ENCODE data around the gene KDM4F. TPM values are rescaled to one million over a fixed set of nuclear protein-coding genes. Genes with fewer than 3 reads are reported as not detected.
"Not testable (repeated sequence)": the region's sequence is repeated elsewhere in the genome, so short reads cannot be mapped to it uniquely, and the experiment has no call there.

Gene KDM4F
- not detected for total RNA-seq

DNA sequence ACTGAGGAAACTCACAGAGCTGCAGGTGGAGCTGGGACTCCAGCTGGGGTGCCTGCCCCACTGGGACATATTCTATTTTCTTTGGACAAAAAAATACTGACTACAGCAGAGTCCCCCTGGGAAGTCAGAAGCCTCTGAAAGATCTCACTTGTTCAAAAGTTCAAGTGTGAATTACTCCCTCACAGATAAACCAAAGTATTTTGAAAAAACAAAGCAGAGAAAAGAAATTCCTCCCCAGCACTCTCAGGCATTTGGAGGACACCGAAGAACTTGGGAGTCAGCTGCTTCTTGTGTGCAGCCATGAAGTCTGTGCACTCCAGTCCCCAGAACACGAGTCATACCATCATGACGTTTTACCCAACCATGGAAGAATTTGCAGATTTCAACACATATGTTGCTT lies at the start of gene KDM4F:
TSS of gene KDM4F (plus strand) at position 301 of the 400 bp plus-strand sequence.
- H3K27me3 ChIP-seq; H3K9me3 ChIP-seq; H3K4me3 ChIP-seq; DNase-seq (ENCODE audit: low spot score in 2 of 2); intact Hi-C loops (cut with DNase I; ENCODE audit: low total_unique reads); H3K36me3 ChIP-seq; H3K27ac ChIP-seq; H3K4me1 ChIP-seq: not testable (repeated sequence)

DNA sequence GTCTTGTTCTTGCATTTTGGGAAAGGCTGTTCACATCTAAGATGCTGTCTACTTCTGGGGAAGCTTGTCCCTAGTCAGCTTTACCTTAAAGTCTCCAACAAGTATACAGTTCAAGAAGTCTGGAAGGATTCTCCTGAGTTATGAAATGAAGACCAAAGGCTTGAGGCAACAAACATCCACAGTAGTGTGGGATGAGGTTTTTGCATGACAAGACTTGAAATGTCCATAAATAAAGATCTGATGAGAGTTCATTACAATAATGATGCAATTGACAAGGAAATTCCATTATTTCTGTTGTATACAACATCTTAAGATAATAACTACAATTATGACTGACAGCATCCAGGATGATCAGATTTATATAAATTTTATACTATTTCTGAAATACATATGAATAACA lies 45.5 kb upstream of the KDM4F start:
- intact Hi-C loops (cut with DNase I; ENCODE audit: low total_unique reads) = no loop called here
- H3K27ac ChIP-seq = no peak overlapping the region
- no peak for DNase-seq (ENCODE audit: low spot score in 2 of 2)

GRCh38 chr11:95005642-95006041 lies 43.6 kb upstream of the KDM4F start:
- Histone ChIP-seq H3K4me1 (no peaks in the 10 kb centered on the region), H3K27ac (no peak overlapping the region), H3K27me3 (no peaks in the 10 kb centered on the region), H3K36me3 (no peaks in the 10 kb centered on the region), H3K9me3 (no peaks in the 10 kb centered on the region), H3K4me3 (no peak overlapping the region)
- intact Hi-C loops (cut with DNase I; ENCODE audit: low total_unique reads) = no loop called here
- TF ChIP-seq POLR2AphosphoS5 (IDR thresholded peaks at IDR 0.05) (no peak), POLR2A (IDR thresholded peaks at IDR 0.05) (no peak)
- TF ChIP-seq, protein P1, sequence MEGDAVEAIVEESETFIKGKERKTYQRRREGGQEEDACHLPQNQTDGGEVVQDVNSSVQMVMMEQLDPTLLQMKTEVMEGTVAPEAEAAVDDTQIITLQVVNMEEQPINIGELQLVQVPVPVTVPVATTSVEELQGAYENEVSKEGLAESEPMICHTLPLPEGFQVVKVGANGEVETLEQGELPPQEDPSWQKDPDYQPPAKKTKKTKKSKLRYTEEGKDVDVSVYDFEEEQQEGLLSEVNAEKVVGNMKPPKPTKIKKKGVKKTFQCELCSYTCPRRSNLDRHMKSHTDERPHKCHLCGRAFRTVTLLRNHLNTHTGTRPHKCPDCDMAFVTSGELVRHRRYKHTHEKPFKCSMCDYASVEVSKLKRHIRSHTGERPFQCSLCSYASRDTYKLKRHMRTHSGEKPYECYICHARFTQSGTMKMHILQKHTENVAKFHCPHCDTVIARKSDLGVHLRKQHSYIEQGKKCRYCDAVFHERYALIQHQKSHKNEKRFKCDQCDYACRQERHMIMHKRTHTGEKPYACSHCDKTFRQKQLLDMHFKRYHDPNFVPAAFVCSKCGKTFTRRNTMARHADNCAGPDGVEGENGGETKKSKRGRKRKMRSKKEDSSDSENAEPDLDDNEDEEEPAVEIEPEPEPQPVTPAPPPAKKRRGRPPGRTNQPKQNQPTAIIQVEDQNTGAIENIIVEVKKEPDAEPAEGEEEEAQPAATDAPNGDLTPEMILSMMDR (IDR thresholded peaks at IDR 0.05) = no peak
- DNase-seq (ENCODE audit: low spot score in 2 of 2) = no peak

More for the DNA sequence above, 45.5 kb upstream of the KDM4F start:
- Histone ChIP-seq H3K27me3 (no peaks in the 10 kb centered on the region), H3K4me3 (no peak overlapping the region), H3K36me3 (no peaks in the 10 kb centered on the region), H3K4me1 (no peaks in the 10 kb centered on the region), H3K9me3 (no peaks in the 10 kb centered on the region)
- TF ChIP-seq, protein P1 (IDR thresholded peaks at IDR 0.05) = no peak
- TF ChIP-seq POLR2AphosphoS5 (IDR thresholded peaks at IDR 0.05) (no peak), POLR2A (IDR thresholded peaks at IDR 0.05) (no peak)

DNA sequence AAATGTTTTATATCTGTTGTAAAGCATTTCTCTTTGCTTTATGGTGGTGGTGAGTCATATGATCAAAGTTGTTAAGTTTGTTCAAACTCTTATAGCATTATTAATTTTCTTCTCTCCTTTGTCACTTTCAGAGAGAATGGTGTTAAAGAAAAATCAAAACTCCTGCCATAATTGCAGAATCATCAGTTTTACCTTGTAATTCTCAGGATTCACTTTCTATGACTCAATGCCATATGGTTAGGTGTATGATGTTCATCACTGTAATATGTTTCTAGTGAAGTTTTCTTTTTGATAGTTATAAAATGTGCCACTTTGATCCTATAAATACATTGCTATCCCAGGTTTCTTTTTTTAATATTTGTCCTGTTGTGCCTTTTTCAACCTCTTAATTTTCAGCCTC lies 37.8 kb upstream of the KDM4F start:
- TF ChIP-seq, protein P1 (IDR thresholded peaks at IDR 0.05) = no peak
- TF ChIP-seq POLR2A (IDR thresholded peaks at IDR 0.05) = no peak
- TF ChIP-seq POLR2AphosphoS5 (IDR thresholded peaks at IDR 0.05) = no peak
- no peaks in the 10 kb centered on the region for H3K27me3 ChIP-seq
- intact Hi-C loops (cut with DNase I; ENCODE audit: low total_unique reads) = no loop called here

GRCh38 chr11:95014184-95014821 lies 34.9 kb upstream of the KDM4F start:
- Histone ChIP-seq H3K4me1 (no peaks in the 10 kb centered on the region), H3K27ac (no peak overlapping the region), H3K36me3 (no peaks in the 10 kb centered on the region), H3K27me3 (no peaks in the 10 kb centered on the region), H3K9me3 (no peaks in the 10 kb centered on the region), H3K4me3 (no peak overlapping the region)
- intact Hi-C loops (cut with DNase I; ENCODE audit: low total_unique reads) = no loop called here
- DNase-seq (ENCODE audit: low spot score in 2 of 2) = no peak
- TF ChIP-seq POLR2A (IDR thresholded peaks at IDR 0.05) (no peak), POLR2AphosphoS5 (IDR thresholded peaks at IDR 0.05) (no peak)
- TF ChIP-seq, protein P1 (IDR thresholded peaks at IDR 0.05) = no peak

More for the DNA sequence above, 37.8 kb upstream of the KDM4F start:
- no peaks in the 10 kb centered on the region for H3K4me1 ChIP-seq
- no peaks in the 10 kb centered on the region for H3K36me3 ChIP-seq
- H3K27ac ChIP-seq = no peak overlapping the region
- no peak for DNase-seq (ENCODE audit: low spot score in 2 of 2)
- no peak overlapping the region for H3K4me3 ChIP-seq
- H3K9me3 ChIP-seq = no peaks in the 10 kb centered on the region
